Inferior parietal cortex (tissue), 1 donor: ENCODE measurements around the gene TRABD.
"Not testable (repeated sequence)": the region's sequence is repeated elsewhere in the genome, so short reads cannot be mapped to it uniquely, and the experiment has no call there.

ENCODE experiments used
- DNase-seq: peaks from one replicate; pipeline ENCODE4 v3.0.0-alpha.2; 2016; ENCODE audit errors: extremely low spot score

Gene TRABD

GRCh38 chr22:50151571-50152537, 33.9 kb upstream of the TRABD start:
- no peak for DNase-seq

DNA sequence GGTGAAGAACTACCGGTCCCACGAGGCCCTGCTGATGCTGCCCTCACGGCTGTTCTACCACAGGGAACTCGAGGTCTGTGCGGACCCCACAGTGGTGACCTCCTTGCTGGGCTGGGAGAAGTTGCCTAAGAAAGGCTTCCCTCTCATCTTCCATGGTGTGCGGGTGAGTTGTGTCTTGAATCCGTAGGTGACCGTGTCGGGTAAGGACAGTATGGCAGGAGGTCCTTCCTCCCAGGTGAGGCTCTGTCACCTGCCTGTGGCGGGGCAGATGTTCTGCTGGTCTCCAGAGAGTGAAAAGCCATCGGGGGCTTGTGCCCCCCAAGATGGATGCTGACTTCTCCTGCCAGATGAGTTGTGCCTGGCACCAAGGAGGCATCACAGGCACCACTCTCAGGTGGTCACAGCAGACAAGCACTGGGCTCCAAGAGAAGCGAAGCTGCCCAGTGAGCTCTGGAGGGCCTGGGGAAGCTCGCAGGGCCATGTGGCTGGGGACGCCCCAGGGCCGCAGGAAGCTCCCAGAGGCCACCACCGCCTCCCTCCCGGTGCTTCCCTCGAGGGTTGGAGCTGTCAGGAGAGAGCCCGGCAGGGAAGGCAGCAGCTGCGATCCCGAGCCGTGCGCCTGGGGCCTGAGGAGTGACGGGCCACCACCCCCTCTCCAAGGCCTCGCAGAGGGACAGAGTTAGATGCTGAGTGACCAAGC, 32.5 kb upstream of the TRABD start:
- no peak for DNase-seq

DNA sequence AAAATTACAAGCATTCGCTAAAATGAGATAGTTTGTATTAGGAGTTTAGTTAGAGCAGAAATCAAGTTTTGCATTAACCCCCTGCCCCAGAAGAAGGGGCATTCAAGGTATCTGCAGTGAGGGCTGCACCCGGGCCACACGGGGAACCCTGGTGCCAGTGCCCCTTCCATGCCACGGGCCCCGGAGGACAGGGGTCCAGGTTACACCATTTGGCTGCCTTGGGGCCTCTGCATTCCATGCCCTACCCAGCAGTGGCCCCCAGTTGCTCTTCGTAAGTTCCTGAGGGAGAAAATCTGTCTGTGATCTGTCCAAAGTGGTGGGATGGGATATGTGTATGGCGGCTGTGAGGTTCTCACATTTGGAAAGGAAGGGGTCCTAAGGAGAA, 32.0 kb upstream of the TRABD start:
- no peak for DNase-seq

DNA sequence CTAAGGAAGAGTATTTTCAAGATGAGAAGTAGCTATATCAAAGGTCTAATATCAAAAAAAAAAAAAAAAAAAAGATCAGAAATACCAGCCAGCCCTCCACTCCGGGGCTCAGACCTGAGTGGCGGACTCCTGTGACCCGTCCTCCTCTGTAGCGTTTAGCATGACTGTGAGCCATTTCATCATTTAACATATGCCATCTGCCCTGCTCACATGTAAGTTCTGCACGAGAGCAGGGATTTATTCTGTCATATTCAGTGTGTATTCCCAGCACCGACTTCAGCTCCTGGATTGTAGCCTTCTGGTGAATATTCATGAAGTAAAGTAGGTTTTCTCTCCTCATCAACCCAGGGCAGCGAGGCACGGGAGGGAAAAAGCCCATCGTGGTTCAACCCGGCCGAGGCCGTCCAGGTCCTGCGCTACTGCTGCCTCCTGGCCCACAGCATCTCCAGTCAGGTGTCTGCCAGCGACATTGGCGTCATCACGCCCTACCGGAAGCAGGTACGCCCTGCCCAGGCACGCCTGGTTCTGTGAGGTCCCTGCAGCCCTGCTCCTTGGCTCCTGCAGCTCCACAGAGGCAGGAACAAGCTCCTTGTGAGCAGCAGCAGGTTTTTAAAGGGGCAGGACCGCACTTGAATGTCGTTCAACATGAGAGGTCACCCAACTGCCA, 27.9 kb upstream of the TRABD start:
- no peak for DNase-seq

DNA sequence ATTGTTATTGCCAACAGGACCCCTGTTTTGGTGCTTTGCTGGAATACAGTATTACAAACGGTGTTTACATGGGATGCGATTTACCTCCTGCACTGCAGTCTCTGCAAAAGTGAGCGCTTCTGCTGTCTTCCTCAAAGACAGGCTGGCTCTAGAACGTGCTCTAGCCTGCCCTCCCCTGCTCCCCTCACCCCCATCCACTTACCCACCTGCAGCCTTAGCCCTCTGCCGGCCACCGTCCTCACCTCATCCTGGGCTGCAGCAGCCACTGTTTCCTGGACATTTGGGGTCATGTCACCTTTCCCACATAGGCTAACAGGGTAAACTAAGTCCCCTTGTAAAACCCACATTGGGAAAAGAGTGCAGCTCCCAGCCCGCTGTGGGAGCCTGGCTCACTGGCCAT, 24.8 kb upstream of the TRABD start:
- no peak for DNase-seq

DNA sequence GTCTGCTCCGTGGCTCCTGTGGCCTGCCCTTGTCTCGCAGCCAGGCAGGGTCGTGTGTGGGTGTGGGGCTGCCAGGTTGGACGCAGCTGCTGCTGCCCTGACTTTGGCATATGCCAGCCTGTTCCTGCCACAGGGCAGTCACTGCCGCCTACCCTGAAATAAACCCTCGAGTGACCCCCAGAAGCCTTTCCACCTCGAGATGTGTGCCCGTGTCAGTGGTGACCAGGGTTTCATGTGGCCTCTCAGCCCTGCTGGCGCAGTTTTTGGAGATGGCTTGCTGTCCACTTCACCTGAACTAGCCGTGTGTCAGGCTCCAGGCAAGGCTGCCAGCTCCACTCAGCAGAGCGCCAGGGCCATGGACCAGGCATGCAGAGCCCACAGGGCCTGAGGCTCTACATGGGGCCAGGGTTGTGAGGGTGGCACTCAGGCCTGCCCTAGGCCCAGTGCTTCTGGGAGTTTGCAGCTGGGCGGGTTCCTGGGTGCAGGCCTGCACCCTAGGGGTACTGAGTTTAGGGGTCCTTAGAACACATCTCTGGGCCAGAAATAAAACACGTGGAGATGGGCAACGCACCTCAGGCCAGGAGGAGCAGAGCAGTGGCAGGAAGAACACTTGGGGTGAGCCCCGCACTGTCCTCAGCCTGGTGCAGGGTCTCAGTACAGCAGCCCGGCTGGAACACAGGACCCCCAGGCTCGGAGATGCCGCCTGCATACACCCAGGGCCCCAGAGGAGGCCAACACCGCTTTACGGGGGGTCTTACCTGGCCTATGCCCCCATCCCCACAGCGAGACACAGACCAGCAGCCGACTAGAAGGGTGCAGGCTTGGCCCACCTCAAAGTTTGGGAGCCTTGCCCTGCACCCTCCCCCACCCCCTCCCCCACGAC, 24.0 kb upstream of the TRABD start:
- no peak for DNase-seq

DNA sequence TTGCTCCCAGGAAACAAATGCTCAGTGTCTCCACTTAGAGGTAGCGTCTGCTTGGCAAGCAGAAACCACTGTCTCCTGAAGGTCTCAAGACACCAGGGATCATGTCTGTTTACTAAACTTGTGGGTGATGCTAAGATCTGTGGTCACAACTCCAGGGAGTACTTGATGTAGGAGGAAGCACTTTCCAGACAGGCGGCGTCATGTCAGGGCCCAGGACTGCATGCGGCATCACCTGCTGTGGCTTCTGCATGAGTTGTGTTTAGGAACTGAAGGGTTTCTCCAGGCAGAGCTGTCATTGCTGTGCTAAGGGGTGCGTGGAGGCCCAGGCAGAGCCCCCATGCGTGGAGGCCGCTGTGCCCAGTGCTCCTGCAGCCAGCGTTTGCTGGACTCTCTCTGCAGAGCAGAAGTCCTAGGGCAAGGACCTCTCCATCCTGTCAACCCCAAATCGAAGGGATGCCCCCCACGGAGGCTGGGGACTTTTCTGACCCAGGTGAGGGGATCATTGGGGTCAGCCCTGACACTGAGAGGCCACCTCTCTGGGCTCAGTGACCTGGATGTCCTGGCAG, 23.2 kb upstream of the TRABD start:
- no peak for DNase-seq

GRCh38 chr22:50165436-50166123, 20.1 kb upstream of the TRABD start:
- no peak for DNase-seq

- no peak for DNase-seq
Observed at GRCh38 chr22:50167689-50168489, 17.8 kb upstream of the TRABD start.

GRCh38 chr22:50168490-50169180, 17.1 kb upstream of the TRABD start:
- DNase-seq, result not testable (repeated sequence)

GRCh38 chr22:50169181-50169759, 16.4 kb upstream of the TRABD start:
- no peak for DNase-seq

DNA sequence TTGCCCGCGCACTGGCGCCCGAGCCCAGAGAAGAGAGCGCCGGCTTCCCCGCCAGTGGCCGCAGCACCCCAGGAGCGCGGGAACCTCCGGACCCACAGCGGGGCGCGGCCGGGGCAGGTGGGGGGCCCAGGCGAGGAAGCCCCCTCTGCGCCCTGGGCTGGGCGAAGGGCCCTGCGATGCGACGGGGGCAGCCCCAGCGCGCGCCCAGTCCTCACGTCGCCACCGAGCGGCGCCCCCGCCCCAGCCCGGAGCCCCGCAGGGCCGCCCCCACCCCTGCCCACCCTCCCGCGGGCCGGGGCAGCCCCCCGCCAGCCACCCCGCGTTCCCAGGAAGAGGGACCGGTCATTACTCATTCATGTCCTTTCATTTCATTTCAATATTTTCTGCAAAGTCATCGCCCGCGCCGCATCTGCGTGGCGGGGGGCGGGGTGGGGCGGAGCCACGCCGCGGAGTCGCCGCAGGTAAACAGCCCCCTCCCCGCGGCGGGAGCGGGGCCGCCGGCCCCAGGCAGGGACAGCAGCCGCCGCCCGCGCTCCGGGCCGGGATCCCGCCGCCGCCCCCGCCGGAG, 15.9 kb upstream of the TRABD start:
- no peak for DNase-seq

- no peak for DNase-seq
Observed at GRCh38 chr22:50170453-50171318, 15.0 kb upstream of the TRABD start, which contains the start of gene PANX2. TSS of gene PANX2 (plus strand) at chr22:50170731. CDS start at chr22:50170731, 0 bp downstream.

- DNase-seq, result no peak
Observed at GRCh38 chr22:50171319-50171964, 14.3 kb upstream of the TRABD start.

DNA sequence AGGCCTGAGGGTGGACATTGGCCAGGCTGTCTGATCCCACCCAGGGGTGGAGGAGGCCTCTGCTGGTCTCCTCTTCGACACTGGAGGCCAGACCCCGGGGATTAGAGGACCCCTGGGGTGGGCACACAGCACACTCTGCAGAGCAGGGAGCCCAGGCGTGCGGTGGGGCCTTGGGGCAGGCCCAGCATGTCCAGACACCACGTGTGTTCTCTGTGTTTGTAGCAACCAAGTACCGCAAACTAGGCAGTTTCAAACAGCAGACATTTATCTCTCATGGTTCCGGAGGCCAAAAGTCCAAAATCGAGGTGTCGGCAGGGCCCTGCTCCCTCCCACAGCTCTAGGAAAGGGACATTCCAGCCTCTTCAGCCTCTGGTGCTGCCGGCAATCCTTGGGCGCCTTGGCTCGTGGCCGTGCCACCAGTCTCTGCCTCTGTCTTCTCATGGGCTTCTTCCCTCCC, 13.7 kb upstream of the TRABD start:
- DNase-seq, result no peak

- no peak for DNase-seq
Observed at GRCh38 chr22:50173311-50173982, 12.3 kb upstream of the TRABD start.
